Erythroblast (primary cell): Measurements from ENCODE around the gene YY2.

Experiments
- GATA1 ChIP-seq: IDR thresholded peaks from 2 replicates; pipeline ENCODE4 v1.6.1; 2011; ENCODE audit warnings: low read depth, mild to moderate bottlenecking, control low read depth, low read length, moderate library complexity
- POLR2A ChIP-seq: IDR thresholded peaks from 2 replicates; pipeline ENCODE4 v1.6.1; 2011; ENCODE audit warnings: mild to moderate bottlenecking, low read length

GRCh38 chrX:21863241-21863640, 7.5 kb downstream of the YY2 start:
- no peak for TF ChIP-seq POLR2A
- TF ChIP-seq GATA1, result no peak
